Adrenal gland (tissue), 19 donors: ENCODE data around the gene CPTP. TPM values are rescaled to one million over a fixed set of nuclear protein-coding genes. Genes with fewer than 3 reads are reported as not detected.

Experiments used
- DNase-seq, 7 donors: peaks; one replicate each; pipeline ENCODE4 v3.0.0-alpha.2; 2019 to 2020
- H3K27ac ChIP-seq, 5 donors: fragments of 200-600 bp; sonication (generic) in 4 of 5; 1 replicate in 3 of 5; 2 replicates in 2 of 5; pipeline versions ENCODE4 v1.5.1 to v1.8.0; 2016 to 2020; ENCODE audit warnings: mild to moderate bottlenecking in 1 of 5
- H3K27me3 ChIP-seq: fragments of 200-600 bp; 2 replicates; pipeline ENCODE4 v1.8.0; 2021
- H3K36me3 ChIP-seq, 2 donors: fragments of 200-600 bp; replicated peaks in 1 of 2; 1 replicate in 1 of 2; 2 replicates in 1 of 2; pipeline versions ENCODE4 v1.5.1 to v1.8.0; 2018 to 2022
- H3K4me1 ChIP-seq, 2 donors: fragments of 200-600 bp; replicated peaks in 1 of 2; 1 replicate in 1 of 2; 2 replicates in 1 of 2; pipeline versions ENCODE4 v1.5.1 to v1.8.0; 2018 to 2021
- H3K4me3 ChIP-seq, 4 donors: fragments of 200-600 bp; sonication (generic) in 3 of 4; one replicate each; pipeline ENCODE4 v1.5.1; 2016 to 2018
- H3K9me3 ChIP-seq, 3 donors: fragments of 200-600 bp; sonication (generic) in 1 of 3; replicated peaks in 1 of 3; 1 replicate in 2 of 3; 2 replicates in 1 of 3; pipeline versions ENCODE4 v1.5.1 to v1.8.0; 2016 to 2021
- POLR2A ChIP-seq, 2 donors: fragments of 450-650 bp; IDR thresholded peaks; one replicate each; pipeline ENCODE4 v1.6.1; 2017; ENCODE audit warnings: antibody characterized with exemption in 2 of 2, mild to moderate bottlenecking in 2 of 2, moderate library complexity in 1 of 2
- WGBS, 4 donors: extraction: QIAGEN DNeasy Blood & Tissue Kit in 2 of 4; methylation state at CpG; one replicate each; pipeline versions ENCODE4 v1.1.5 to v1.1.7; 2013 to 2017; 5-methylcytosine and 5-hydroxymethylcytosine counted together
- intact Hi-C, 2 donors: fragments of 100-400 bp; cut with DNase I; formaldehyde crosslinking; loops; one replicate each; pipeline versions ENCODE4 v1.14.1 to v1.15.0; 2022 to 2023
- long read RNA-seq, 10 donors: library from polyadenylated mRNA in 3 of 10; unstranded in 2 of 10; stranded (forward) in 1 of 10; transcript quantifications; one replicate each; pipeline ENCODE4 v2.0.0 and lab custom pipeline, GENCODE V29; 2021 to 2026
- polyA plus RNA-seq, 3 donors: library from polyadenylated mRNA; stranded (reverse); fragments of 200-250 nt in 2 of 3; fragments of 350-450 nt in 1 of 3; fragmentation: Illumina TruSeq in 1 of 3; extraction: RNeasy Lipid Tissue Mini Kit (QIAGEN cat#74804) in 1 of 3; gene quantifications; one replicate each; pipeline ENCODE4 v1.2.3, GENCODE V29; 2013 to 2014
- total RNA-seq, 9 donors: library from RNA; depleted of rRNA in 4 of 9; stranded (reverse); fragments of >200 nt in 4 of 9; fragments of 120-200 nt in 1 of 9; fragmentation: NEBNext Ultra II Directional in 1 of 9; extraction: Animal tissue kit (Norgen Biotek cat#: 25700) in 1 of 9; gene quantifications; one replicate each; pipeline versions ENCODE4 v1.1.0 to v1.2.4, GENCODE V29; 2013 to 2023
- TF ChIP-seq, protein P1 (sequence below), 6 experiments: fragments of 450-650 bp in 4 of 6; fragments of 200-600 bp in 2 of 6; sonication (generic) in 1 of 6; IDR thresholded peaks; 1 replicate in 5 of 6; 2 replicates in 1 of 6; pipeline versions ENCODE4 v1.5.1 to v1.8.0; 2016 to 2021; ENCODE audit warnings: antibody characterized with exemption in 6 of 6, mild to moderate bottlenecking in 2 of 6, moderate library complexity in 1 of 6
- donor health status: healthy with polysubstance abuse.
- donor health status: Bipolar disorder and iron deficiency.
- donor health status: DM: yes; HTN: yes; CAD: no.
- donor health status: DM: no; HTN: no; CAD: no.
- donor health status: DM: no; HTN: no; CAD: no.
- donor health status: DM: yes; HTN: yes; CAD: no.

CPTP gene
- total RNA-seq: 10 to 100 TPM; 10.5 to 53.0 (median 30.4) TPM
- polyA plus RNA-seq: 10 to 100 TPM in 2 of 3 donors, 1 to 10 TPM in 1; 2.9 to 45.8 (median 27.5) TPM
- long read RNA-seq, donor 1, transcript CPTP-201 (3 exons, 2,190 nt): major isoform, 7 of 8 reads
- long read RNA-seq, donor 1, partial matches to known transcripts: 0 of 8 reads
- long read RNA-seq, donor 1, other reads (novel, unspliced or antisense): 0 of 8 reads
- long read RNA-seq, donor 2, partial matches to known transcripts: 0 of 3 reads
- long read RNA-seq, donor 2, other reads (novel, unspliced or antisense): 0 of 3 reads
- long read RNA-seq, donor 3, partial matches to known transcripts: 0 of 4 reads
- long read RNA-seq, donor 3, other reads (novel, unspliced or antisense): 0 of 4 reads
- long read RNA-seq, donor 4, partial matches to known transcripts: 0 of 4 reads
- long read RNA-seq, donor 4, other reads (novel, unspliced or antisense): 2 of 4 reads
- long read RNA-seq, donor 5, transcript CPTP-201 (3 exons, 2,190 nt): major isoform, 81 of 100 reads
- long read RNA-seq, donor 5, transcript CPTP-202 (2 exons, 1,101 nt): minor isoform, 12 of 100 reads
- long read RNA-seq, donor 5, partial matches to known transcripts: 1 of 100 reads
- long read RNA-seq, donor 5, other reads (novel, unspliced or antisense): 5 of 100 reads
- long read RNA-seq, donor 6, partial matches to known transcripts: 0 of 3 reads
- long read RNA-seq, donor 6, other reads (novel, unspliced or antisense): 2 of 3 reads
- long read RNA-seq, donor 7, partial matches to known transcripts: 0 of 5 reads
- long read RNA-seq, donor 7, other reads (novel, unspliced or antisense): 0 of 5 reads
- long read RNA-seq, donor 8, transcript CPTP-201 (3 exons, 2,190 nt): major isoform, 10 of 11 reads
- long read RNA-seq, donor 8, partial matches to known transcripts: 0 of 11 reads
- long read RNA-seq, donor 8, other reads (novel, unspliced or antisense): 0 of 11 reads
- long read RNA-seq, donor 9, partial matches to known transcripts: 12 of 14 reads
- long read RNA-seq, donor 9, other reads (novel, unspliced or antisense): 0 of 14 reads
- long read RNA-seq, donor 10, partial matches to known transcripts: 0 of 7 reads
- long read RNA-seq, donor 10, other reads (novel, unspliced or antisense): 0 of 7 reads

DNA sequence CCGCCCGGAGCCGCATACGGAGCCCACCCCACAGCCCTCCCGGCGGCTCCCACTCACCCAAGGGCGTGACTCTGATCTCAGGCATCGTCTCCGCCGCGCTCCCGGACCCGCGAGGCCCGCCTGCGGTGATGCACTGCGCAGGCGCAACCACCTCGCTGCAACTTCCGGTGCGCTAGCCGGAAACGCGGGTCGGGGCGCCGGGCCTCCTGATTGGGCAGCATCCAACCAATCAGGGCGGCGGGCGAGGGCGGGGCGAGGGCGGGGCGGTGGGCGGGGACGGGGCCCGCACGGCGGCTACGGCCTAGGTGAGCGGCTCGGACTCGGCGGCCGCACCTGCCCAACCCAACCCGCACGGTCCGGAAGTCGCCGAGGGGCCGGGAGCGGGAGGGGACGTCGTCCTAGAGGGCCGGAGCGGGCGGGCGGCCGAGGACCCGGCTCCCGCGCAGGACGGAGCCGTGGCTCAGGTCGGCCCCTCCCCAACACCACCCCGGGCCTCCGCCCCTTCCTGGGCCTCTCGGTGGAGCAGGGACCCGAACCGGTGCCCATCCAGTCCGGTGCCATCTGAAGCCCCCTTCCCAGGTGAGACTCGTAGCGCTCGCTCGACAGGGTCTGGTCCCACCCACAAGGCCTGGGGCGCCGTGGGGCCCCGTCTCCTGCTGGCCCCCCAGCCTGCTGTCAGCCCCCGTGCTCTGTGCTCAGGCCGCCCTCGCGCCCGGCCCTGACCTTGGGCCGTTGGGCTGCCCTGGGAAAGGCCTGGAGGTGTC, at the start of gene CPTP, which contains the start of gene INTS11:
Gene CPTP, plus strand, starts transcription at position 279 of the 764 bp plus-strand sequence. CDS start 2,109 bp downstream, outside the sequence.
Gene INTS11, minus strand, starts transcription at position 137 of the 764 bp plus-strand sequence. Its CDS starts 52 bp downstream, at position 85.
- Histone ChIP-seq H3K27ac (peak within 1 kb of the TSS; percentile 43 to 89 (median 76)), H3K4me1 (peaks cover 6 to 33% of the 10 kb centered on the region in 2 donors), H3K36me3 (peaks cover 0 to 27% of the 10 kb centered on the region in 2 donors), H3K9me3 (no peaks in the 10 kb centered on the region), H3K4me3 (peak within 1 kb of the TSS; percentile 71 to 84 (median 80)), H3K27me3 (no peaks in the 10 kb centered on the region)
- intact Hi-C loops: no loop called here
- TF ChIP-seq, protein P1, sequence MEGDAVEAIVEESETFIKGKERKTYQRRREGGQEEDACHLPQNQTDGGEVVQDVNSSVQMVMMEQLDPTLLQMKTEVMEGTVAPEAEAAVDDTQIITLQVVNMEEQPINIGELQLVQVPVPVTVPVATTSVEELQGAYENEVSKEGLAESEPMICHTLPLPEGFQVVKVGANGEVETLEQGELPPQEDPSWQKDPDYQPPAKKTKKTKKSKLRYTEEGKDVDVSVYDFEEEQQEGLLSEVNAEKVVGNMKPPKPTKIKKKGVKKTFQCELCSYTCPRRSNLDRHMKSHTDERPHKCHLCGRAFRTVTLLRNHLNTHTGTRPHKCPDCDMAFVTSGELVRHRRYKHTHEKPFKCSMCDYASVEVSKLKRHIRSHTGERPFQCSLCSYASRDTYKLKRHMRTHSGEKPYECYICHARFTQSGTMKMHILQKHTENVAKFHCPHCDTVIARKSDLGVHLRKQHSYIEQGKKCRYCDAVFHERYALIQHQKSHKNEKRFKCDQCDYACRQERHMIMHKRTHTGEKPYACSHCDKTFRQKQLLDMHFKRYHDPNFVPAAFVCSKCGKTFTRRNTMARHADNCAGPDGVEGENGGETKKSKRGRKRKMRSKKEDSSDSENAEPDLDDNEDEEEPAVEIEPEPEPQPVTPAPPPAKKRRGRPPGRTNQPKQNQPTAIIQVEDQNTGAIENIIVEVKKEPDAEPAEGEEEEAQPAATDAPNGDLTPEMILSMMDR (IDR thresholded peaks at IDR 0.05): no peak
- peak; percentile 35 to 73 for TF ChIP-seq POLR2A (IDR thresholded peaks at IDR 0.05)
- WGBS, 4 donors: 0 to 1% (median 1%) methylated on average over 1 to 84 of the region's 84 CpGs; no CpG with 5 or more reads in 1 of the 4 donors
- DNase-seq: peak; percentile 94 to 97 (median 96)

DNA sequence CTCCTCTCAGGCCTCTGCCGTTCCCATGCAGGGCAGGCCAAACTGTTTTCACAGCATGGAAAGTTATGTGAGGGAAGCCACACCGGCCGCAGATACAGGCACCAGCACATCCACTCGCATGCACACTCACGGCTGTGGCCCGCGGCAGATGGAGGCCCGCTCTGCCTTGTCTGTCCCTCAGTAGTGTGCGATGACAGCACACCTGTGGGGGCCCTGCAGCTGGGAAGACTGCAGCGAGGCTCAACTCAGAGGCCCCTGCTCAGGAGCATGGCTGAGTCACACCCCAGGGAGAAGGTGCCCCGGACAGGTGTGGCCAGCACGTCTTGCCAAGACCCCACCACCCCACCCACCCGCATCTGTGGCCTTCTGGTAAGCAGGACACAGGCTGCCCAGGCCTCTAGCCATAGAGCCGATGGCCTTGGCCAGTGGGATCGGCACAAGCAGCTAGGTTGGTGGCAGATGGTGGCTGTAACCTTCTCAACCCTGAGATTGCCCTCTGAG, 49.6 kb upstream of the CPTP start:
- H3K27ac ChIP-seq: no peak overlapping the region
- H3K9me3 ChIP-seq: no peaks in the 10 kb centered on the region
- intact Hi-C loops: no loop called here
- peaks cover 20 to 38% of the 10 kb centered on the region in 2 donors for H3K4me1 ChIP-seq
- H3K36me3 ChIP-seq: no peaks in the 10 kb centered on the region
- no peak for DNase-seq
- H3K27me3 ChIP-seq: no peaks in the 10 kb centered on the region
- H3K4me3 ChIP-seq: peak overlapping the region in 1 of 4 donors; percentile 98
- TF ChIP-seq, protein P1 (IDR thresholded peaks at IDR 0.05): no peak
- TF ChIP-seq POLR2A (IDR thresholded peaks at IDR 0.05): no peak
- 80 to 93% (median 85%) methylated on average over 1 to 15 of the region's 15 CpGs for WGBS, 4 donors

DNA sequence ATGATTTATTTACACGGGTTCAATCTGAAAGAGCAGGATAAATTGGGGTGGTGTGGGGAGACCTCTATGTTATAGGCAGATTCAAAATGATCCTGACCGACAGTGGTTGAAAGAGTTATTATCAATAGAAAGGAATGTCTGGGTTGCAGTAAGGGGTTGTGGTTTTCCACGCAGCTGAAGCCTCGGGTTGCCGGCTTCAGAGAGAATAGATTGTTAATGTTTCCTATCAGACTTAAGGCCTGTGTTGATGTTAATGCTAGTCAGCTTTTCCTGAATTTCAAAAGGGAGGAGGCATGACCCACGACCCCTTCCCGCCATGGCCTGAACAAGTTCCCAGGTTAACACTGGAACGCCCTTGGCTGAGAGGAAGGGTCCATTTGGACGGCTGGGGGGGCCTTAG, 48.8 kb upstream of the CPTP start:
- H3K27ac ChIP-seq: no peak overlapping the region
- H3K4me3 ChIP-seq: no peak overlapping the region
- TF ChIP-seq, protein P1 (IDR thresholded peaks at IDR 0.05): no peak
- TF ChIP-seq POLR2A (IDR thresholded peaks at IDR 0.05): no peak
- no peak for DNase-seq
- peaks cover 18 to 31% of the 10 kb centered on the region in 2 donors for H3K4me1 ChIP-seq
- H3K27me3 ChIP-seq: no peaks in the 10 kb centered on the region
- no peaks in the 10 kb centered on the region for H3K36me3 ChIP-seq
- intact Hi-C loops: no loop called here
- no peaks in the 10 kb centered on the region for H3K9me3 ChIP-seq
- WGBS, 4 donors: 84 to 91% (median 89%) methylated on average over 9 of the region's 9 CpGs
